ENCODE data around the gene ACSF3.
A peak's percentile ranks its signal among the peaks of the same experiment; 100 is the strongest.

The ACSF3 gene

DNA sequence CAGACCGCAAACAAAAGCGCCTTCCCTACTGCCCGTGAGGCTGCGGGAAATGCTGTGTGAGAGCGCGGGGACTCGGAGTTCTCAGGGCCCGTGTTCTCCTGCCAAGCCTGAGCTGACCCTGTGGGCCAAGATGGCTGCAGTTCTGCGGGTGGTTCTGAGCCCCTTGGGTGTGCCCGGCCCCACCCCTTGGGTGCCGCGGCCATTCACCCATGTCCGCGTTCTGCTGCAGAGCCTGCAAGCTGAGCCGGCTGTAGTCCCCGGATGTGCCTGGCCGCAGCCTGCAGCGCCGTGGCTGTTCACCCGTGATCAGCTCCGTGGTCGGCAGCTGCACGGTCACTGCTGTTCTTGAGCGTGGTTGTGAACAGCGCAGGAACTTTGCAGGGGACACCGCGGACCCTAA lies 20.0 kb downstream of the ACSF3 start:
- no peak for DNase-seq

DNA sequence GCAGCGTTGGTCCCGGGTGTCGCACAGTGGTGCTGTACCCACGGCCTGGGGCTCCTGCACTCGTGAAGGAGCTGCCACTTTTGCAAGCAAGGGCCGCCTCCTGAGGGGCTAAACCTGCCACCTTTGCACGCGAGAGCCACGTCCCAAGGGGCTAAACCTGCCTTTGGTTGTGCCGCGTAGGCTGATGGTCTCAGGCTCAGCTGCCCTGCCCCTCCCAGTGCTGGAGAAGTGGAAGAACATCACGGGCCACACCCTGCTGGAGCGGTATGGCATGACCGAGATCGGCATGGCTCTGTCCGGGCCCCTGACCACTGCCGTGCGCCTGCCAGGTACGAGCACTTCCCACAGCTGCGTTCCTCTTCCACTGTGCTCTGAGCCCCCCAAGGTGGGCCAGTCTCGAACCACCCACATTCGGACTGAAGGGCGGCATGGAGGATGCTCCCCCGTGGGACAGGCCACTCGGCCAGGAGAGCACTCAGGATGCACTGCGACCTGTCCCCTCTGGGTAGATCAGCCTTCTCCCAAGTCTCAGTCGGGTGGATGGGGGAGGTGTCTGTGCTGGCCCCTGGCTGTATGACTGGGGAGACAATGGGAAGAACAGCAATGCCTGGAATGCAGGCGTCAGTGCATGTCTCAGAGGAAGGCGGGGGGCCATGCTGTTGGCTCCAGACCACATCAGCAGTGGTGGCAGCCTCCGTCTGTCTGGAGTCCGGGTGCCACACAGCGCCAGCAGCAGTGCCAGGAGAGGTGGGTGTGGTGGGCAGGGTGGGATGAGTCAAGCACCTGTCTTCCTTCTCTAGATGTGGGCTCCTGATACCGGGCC lies 20.7 kb downstream of the ACSF3 start:
- DNase-seq: no peak

DNA sequence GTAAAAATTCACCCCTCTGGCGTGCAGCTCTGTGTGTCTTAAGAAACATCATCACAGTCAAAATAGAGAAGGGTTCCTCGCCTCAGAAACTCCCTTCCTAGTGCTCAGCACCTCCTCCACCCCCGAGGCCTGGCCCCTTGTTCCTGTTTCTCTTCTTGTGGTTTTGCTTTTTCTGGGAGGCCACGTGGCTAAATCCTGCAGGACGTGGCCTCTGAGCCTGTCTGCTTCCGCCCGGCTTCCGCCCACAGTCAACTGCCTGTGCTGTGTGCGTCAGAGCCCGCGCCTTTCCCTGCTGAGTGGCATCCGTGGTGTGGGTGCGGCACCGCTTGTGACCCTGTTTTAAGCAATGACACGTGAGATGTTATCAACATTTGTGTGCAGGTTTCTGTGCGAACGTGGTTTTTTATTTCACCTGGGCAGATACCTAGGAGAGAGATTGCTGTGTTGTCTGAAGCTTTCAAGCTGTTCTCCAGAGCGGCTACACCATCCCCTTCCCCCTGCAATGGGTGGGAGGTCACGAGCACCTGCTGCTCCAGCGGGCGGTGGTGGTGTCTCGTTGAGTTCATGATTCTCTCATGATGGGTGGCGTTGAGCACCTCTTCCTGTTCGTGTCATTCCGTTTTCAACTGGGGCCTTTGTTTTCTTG lies 21.7 kb downstream of the ACSF3 start:
- DNase-seq: peak; percentile 91

DNA sequence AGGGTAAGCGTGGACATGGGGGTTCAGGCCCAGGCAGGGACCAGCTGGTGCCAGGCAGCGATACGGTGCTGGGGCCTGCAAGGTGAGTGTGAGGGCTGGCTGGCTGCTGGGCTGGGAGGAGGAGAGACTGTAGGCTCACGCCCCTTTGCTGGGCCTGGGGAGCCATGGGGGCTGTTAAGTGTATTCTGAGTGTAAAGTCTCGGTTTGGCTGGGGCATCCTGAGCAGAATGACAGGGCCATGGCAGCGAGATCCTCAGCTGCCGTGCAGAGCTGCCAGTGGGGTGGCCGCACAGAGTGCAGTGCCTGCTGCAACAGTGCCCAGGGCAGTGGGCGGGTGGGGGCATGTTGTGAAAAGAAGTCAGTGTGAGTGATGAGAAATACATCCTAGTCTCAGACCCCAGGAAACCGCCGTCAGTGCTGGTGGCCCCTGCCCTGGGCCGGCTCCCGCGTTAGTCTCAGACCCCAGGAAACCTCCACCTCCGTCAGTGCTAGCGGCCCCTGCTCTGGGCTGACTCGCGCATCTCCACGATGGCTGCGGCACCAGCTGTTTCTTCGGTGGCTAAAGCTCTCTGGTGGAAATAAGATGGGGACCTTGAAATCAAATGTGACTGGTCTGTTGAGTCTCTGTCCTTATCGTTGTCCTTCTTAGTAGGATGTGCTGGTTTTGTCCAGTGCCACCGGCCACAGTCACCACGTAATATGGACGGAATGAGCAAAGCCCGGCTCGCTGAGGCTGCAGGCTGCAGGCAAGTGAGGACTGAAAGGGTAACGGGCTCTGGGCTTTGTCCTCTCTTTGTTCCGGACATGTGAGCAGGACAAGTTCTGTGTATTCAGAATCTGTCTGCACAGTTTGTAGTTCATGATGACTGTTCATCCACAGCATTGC lies 22.9 kb downstream of the ACSF3 start:
- DNase-seq: no peak

DNA sequence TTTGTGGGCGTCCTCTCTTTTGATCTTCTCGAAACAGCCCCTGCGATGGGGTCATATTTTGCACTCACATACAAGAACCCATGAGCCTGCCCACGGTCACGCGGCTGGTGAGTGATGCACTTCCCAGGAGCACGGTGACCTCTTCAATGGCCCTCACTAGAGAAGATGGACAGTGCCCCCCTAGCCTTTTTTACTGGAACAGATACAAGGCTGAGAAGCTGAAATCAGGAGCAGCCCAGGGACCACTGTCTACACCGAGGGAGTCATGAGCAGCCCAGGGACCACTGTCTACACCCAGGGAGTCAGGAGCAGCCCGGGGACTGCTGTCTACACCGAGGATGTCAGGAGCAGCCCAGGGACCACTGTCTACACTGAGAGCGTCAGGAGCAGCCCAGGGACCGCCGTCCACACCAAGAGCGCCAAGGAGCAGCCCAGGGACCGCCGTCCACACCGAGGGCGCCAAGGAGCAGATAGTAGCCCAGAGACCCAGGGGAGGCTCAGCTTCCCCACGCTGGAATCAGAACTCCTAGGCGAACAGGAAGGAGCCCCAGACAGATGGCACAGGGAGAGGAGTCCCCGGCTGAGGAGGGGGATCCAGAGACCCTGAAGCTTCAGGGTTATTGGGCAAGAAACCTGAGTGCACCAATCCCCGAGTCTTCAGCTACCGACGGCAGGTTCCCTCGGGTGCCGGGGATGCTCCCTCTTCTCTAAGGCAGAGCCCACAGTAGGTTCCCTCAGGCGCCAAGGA lies 23.7 kb downstream of the ACSF3 start:
- no peak for DNase-seq

DNA sequence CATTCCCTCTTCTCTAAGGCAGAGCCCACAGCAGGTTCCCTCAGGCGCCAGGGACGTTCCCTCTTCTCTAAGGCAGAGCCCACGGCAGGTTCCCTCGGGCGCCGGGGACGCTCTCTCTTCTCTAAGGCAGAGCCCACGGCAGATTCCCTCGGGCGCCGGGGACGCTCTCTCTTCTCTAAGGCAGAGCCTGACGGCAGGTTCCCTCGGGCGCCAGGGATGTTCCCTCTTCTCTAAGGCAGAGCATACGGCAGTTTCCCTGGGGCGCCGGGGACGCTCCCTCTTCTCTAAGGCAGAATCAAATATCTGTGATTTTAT lies 24.3 kb downstream of the ACSF3 start:
- DNase-seq: no peak

DNA sequence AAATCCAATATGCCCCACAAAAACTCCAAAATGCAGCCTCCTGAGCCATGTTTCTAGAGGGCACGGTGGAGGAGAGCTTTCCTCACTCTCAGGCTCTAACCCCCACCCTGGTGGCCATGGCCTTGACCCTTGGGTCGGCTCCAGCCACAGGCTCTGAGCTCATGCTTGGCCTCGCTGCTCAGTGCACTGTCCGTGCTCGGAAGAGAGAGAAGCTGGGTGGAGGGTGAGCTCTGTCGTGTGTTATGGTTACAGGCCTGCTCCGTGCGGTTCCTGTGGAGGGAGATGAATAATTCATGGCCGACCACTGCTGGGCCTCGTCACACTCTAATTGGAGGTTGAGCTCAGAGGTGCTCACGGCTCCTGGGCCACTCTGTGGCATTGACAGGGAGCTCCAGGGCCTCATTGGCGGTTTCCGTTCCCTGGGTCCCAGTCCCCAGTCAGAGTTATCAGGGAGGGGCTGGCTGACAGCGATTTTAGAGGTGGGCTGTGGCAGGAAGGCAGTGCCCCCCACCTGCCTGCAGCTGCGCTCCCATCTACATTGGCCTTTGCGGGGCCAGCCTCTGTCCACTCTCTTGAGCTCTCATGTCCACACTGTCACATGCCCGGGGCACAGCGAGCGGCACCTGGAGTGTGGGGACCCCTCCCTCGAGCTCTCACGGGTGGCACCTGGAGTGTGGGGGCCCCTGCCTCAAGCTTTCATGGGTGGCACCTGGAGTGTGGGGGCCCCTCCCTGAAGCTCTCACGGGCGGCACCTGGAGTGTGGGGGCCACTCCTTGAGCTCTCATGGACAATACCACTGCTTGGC lies 24.9 kb downstream of the ACSF3 start:
- no peak for DNase-seq

DNA sequence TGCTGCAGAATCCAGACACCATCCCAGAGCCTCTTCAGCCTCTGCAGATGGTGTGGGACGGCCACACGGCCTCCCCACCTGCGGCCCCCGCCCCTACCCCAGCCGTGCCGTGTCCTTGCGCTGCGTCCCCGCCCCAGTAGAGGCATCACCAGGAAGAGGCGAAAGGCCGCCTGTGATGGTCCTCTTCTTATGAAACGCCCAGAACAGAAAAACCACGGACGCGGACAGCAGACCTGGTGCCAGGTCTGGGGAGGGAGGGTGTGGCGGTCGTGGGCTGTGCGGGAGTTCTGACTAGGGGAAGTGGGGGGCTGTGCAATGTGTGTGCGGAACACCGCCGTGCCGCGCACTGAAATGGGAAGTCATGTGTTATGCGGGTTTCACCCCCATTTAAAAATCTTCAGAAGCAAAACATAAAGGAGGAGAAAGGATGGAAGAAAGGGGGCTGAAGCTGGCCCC lies 25.5 kb downstream of the ACSF3 start:
- DNase-seq: no peak

DNA sequence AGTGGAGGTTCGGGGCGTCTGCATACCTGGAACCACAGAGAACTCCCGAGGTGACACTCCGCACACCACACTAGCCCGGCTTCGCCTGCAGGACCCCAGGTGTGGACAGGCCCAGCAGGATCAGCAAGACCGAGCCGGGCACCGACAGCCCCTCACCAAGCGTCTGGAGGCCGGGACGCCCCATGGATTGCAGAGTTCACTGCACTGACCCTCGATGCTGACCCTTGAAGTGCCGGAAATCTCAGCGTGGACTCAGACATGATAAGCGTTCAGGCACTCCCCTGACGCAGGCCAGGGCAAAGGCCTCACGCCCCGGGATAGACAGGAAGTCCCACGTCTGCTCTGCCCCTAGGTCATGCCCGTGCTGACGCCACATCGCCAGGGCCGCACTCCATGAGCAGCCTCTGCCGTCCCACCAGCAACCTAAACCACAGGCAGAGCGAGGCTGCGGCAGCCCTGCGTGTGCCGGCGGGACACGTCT lies 26.0 kb downstream of the ACSF3 start:
- no peak for DNase-seq

DNA sequence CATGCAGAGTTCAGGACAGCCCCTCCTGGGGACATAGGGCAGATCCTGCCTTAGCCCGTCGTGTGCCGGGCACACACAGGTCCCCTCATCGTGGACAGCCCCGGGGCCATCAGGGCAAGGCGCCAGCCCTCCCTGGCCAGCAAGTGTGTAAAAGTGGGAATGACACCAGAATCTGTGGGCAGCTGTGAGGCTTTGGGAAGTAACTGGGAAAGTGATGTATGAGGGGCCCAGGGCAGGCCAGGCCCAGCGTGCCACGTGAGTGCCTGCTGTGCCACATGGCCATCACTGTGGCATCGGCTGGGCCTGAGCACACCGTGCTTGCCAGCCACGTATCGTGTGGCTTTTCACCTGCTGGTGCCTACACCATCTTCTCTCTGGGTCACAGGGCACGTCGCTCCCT lies 26.6 kb downstream of the ACSF3 start:
- DNase-seq: no peak

DNA sequence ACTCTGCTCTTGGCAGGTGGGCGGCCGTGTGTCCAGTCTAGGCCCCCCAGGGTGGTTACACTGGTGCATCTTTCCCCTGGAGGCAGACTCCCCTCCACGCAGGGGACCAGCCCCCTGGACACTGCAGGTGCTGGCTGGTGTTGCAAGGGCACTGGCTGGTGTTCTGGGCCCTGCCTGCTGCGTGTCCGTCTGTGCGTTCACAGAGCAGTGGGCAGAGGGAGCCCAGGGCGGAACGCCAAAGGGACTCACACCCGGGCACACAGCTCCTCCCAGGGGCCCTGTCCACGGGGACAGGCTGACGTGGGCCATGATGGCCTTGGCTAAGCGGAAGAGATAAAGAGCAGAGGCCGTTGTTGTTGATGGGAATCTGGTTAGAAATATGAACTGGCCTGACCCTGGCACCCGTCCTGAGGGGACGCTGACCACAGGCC lies 27.3 kb downstream of the ACSF3 start:
- no peak for DNase-seq

DNA sequence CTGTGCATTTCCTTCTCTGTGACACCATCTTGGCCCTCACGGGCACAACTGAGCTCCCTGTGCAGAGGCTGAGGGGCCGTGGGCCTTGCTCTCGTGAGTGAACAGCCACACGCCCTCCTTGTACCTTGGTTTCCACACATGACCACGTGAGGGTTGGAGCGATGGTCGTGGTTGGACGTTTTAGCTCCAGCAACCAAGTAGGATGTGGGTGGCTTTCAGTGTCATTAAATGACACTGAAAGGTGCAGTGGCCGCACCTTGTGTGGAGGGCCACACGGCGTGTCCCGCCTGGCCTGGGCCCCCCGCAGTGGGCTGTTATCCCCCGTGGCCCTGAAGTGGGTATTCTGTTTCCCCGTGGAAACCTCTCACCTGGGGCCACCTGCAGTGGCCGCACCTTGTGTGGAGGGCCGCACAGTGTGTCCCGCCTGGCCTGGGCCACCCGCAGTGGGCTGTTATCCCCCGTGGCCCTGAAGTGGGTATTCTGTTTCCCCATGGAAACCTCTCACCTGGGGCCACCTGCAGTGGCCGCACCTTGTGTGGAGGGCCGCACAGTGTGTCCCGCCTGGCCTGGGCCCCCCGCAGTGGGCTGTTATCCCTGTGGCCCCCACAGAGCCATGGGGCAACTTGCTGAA lies 28.2 kb downstream of the ACSF3 start:
- DNase-seq: no peak

DNA sequence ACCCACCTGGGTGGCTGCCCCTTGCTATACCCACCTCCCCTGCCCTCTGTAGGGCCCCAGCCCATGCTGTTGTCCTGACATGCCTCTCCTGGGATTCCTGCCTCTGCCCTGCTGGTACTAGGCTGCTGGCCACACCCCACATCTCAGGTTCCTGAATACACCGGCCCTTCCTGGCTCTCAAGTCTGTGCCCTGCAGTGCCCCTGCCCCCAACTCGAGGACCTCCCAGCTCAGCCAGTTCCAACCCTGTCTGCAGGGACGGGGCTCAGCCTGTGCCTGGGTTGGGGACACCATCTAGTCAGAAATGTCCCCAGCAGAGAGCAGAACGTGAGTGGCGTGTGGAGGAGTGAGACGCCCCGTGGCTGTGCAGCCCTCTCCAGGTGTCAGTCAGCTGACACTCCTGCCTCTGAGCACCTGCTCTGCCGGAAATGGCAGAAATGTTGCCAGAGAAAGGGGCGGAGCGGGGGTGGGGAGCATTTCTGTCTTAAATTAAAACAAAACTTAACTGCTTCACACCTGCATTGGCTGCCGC lies 28.7 kb downstream of the ACSF3 start:
- no peak for DNase-seq

DNA sequence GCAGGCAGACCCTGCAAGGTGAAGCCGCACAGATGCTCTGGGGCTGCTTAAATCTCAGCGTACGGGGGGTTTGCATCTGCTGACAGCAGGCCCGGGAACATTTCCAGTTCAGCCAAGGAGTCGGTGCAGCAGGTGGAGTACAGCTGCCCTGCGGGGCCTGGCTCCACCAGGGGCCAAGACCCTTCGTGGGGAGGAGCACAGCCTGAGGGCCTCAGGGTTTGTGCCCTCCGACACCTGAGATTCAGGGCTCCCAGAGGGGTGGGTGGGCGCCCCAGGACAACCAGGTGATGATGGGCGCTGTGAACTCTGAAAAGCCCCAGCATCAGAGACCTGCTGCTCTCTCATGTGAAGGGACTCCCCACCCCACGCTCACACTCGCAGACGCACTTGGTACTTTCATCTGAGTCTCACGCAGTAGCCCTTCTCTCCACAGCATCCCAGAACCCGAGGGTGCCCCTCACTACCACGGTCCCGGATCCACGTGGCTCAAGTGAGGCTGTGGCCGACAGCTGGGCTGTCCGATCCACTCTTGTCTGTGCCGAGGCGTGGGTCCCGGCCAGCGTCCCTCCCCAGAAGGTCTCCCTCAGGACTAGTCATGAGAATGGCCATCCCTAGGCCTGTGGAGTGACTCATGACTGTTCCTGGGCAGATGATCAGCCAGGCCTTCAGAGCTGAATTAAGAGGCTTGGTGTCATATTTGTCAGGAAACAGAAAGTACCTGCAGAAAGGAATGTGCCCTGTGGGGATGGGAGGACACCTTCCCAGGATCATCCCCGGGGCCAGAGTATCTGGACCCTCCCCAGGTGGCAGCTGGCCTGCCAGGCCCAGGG lies 29.6 kb downstream of the ACSF3 start:
- no peak for DNase-seq

DNA sequence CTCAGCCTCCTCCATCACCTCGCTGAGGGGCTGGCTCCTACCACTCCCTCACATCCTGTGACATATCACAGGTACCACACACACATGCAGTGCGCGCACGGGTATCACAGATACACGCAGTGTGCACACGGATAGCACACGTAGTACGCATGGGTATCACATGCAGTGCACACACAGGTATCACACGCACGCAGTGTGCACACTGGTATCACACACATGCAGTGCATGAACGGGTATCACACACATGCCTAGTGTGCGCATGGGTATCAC lies 30.1 kb downstream of the ACSF3 start:
- DNase-seq: no peak

DNA sequence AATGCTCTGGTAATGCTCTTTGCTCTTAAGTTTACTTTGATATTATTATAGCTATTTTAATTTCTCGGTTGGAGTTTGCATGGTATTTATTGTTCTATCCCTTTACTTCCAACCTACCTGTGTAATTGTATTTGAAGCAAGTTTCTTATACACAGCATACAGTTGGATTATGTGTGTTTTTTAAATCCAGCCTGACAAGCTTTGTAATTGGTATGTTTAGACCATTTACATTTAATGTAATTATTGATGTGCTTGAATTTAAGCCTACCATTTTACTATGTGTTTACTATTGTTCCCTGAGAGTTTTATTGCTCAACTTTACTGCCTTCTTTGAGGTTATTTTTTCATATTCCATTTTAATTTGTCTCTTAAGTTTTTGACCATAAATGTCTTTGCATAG lies 35.7 kb downstream of the ACSF3 start:
- no peak for DNase-seq

DNA sequence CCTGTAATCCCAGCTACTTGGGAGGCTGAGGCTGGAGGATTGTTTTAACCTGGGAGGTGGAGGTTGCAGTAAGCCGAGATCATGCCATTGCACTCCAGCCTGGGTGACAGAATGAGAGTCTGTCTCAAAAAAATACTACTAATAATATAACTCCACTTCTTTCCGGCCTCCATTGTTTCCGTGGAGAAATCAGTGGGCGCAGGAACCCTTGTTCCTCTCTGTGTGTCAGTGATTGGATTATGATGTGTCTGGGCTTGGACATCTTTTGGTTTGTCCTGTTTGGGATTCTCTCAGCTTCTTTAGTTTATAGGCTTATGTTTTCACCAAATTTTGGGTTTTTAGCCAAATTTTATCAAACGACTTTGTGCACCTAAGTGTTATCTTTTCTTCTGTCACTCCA lies 36.8 kb downstream of the ACSF3 start:
- no peak for DNase-seq

DNA sequence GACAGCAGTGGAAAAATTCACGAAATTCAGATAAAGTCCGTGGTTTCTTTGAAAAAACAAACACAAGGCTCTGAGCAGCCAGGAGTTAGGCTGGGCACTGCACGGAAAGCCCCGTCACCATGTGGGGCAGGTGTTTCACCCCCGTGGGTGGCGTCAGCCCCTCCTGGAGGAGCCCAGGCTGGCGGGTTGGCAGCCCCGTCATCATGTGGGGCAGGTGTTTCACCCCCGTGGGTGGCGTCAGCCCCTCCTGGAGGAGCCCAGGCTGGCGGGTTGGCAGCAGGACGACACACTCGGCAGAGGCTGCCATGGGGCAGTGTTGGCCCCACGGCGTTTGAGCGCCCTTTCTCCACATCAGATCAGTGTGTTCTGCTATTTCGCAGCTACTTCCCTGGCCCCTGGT lies 38.1 kb downstream of the ACSF3 start:
- no peak for DNase-seq

DNA sequence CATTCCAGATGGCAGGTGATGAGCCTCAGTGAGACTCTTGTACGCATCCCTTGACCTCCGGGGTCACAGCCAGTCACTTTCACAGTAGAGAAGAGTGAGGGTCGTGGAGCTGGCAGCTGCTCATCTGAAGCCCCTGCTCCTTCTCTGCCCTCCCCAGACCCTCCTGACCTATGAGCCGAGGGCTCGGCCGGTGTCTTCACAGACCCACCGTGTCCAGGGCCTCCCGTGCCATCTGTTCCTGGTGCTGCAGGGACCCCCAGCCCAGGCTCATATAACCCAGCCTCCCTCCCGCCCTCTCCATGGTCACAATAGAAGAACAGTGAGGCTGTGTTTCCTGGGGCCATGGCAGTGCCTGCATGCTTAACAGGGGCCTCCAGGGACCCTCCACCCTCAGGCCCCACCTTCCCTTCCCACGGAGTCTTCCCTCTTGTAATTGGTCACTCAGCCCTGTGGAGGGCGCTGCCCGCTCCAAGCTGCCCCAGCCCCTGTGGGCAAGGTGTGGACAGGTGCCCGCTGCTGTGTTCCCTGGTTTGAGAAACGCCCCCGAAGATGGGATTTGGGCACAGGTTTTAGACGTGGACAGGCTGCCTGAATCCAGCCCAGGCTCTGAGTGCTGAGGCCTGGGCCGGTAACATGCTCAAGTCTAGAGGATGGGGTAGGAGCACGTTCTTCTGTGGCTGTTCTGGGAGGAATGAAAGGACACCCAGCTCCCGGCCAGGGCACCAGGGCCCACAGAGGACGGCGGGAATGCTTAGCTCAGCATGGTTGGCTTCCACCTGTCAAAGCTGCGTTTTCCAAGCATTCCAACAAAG lies 38.7 kb downstream of the ACSF3 start:
- no peak for DNase-seq
